ENCODE results near the gene ADAD2.
A peak's percentile ranks its signal among the peaks of the same experiment; 100 is the strongest.

The ADAD2 gene

DNA sequence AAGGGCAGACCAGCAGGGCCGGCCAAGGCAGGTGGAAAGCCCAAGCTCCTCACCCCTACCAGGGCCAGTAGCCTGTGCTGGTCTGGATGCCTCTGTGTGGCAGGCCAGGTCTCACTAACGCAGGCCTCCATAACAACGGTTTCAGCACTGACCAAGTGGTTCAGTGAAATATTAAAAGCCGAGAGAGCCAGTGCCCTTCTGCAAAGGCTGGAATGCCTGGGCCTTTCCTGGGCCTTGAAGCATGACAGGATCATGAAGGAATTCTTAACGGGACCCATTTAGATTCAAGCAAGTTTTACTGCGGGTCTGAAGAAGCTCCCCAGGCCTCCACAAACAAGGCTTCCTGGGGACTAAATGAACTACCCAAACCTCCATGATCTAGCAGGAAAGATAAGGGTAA, 16.3 kb downstream of the ADAD2 start:
- ChIA-PET POLR2A (no interaction called here), CTCF (interaction anchor here (0.7 to 1.1 kb wide), 2 partner anchors 123 to 277 kb away, joined by 3 to 5 read pairs; no protein-coding TSS in a partner anchor)
- no peaks in the 10 kb centered on the region for H3K9me3 ChIP-seq (ENCODE audit: control insufficient read depth, insufficient read depth, low read depth, low read length)
- H3K27ac ChIP-seq (ENCODE audit: extremely low read depth, low read depth, low read length) = no peak overlapping the region
- H3K36me3 ChIP-seq (ENCODE audit: control insufficient read depth in 2 of 2, insufficient read depth in 1 of 2, low read length in 2 of 2) = no peaks in the 10 kb centered on the region
- 0 out of 2 replicates have a peak, but pooled peaks have one; percentile 12 for TF ChIP-seq ZNF677 (tag by site-specific recombination; IDR thresholded peaks at IDR 0.05)
- no peak for TF ChIP-seq EGR2 (tag by site-specific recombination; IDR thresholded peaks at IDR 0.05; ENCODE audit: low read depth)
- TF ChIP-seq YY2 (tag by site-specific recombination; IDR thresholded peaks at IDR 0.05) = no peak
- TF ChIP-seq, protein P1, sequence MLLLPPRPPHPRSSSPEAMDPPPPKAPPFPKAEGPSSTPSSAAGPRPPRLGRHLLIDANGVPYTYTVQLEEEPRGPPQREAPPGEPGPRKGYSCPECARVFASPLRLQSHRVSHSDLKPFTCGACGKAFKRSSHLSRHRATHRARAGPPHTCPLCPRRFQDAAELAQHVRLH (tag by site-specific recombination; IDR thresholded peaks at IDR 0.05) = no peak
- H3K4me1 ChIP-seq (ENCODE audit: control insufficient read depth, insufficient read depth, low read length) = no peaks in the 10 kb centered on the region
- H3K4me3 ChIP-seq (ENCODE audit: low read depth, low read length) = no peak overlapping the region

DNA sequence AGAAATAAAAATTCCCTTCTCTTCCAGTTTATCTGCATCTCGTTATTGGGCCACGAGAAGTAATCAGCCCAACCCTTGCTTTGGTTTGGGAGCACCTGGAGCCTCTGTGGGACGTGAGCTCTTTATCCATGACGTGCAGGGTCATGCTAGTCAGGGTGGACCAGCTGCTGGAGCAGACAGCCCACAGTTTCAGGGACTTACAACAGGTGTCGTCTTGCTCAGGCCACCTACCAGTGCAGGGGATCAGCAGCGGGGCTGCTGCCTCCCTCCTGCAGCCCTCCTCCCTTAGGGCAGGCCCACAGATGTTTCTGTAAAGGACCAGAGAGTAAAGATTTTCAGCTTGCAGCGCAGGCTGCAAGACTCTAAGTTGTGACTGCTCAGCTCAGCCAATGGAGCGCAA, 16.9 kb downstream of the ADAD2 start:
- ChIA-PET POLR2A (no interaction called here), CTCF (interaction anchor here (0.7 to 1.1 kb wide), 2 partner anchors 124 to 277 kb away, joined by 3 to 5 read pairs; no protein-coding TSS in a partner anchor)
- no peaks in the 10 kb centered on the region for H3K4me1 ChIP-seq (ENCODE audit: control insufficient read depth, insufficient read depth, low read length)
- TF ChIP-seq SCRT2 (tag by site-specific recombination; IDR thresholded peaks at IDR 0.05) (0 out of 2 replicates have a peak, but pooled peaks have one; percentile 10), ZFP3 (tag by site-specific recombination; IDR thresholded peaks at IDR 0.05; ENCODE audit: low read depth) (no peak)
- H3K4me3 ChIP-seq (ENCODE audit: low read depth, low read length) = no peak overlapping the region
- H3K27ac ChIP-seq (ENCODE audit: extremely low read depth, low read depth, low read length) = no peak overlapping the region
- H3K36me3 ChIP-seq (ENCODE audit: control insufficient read depth in 2 of 2, insufficient read depth in 1 of 2, low read length in 2 of 2) = no peaks in the 10 kb centered on the region
- H3K9me3 ChIP-seq (ENCODE audit: control insufficient read depth, insufficient read depth, low read depth, low read length) = no peaks in the 10 kb centered on the region

DNA sequence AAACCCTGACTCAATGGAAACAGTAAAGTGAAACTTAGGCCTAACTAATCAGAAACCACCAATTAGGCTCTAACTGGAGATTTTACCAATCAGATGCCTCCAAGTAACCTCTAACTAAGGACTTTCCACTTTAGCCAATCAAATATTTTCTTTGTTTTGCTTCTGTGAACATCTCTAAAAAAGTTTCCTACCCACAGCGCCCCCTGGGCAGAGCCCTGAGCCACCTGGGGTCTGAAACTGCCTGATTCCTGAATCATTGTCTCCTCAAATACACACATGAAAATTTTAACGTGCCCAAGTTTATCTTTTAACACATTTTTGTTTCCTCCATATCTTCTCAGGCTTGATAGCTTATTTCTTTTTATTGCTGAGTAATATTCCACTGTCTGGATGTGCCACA, 19.0 kb downstream of the ADAD2 start:
- Histone ChIP-seq H3K4me3 (ENCODE audit: low read depth, low read length) (no peak overlapping the region), H3K27ac (ENCODE audit: extremely low read depth, low read depth, low read length) (no peak overlapping the region), H3K9me3 (ENCODE audit: control insufficient read depth, insufficient read depth, low read depth, low read length) (no peaks in the 10 kb centered on the region), H3K36me3 (ENCODE audit: control insufficient read depth in 2 of 2, insufficient read depth in 1 of 2, low read length in 2 of 2) (no peaks in the 10 kb centered on the region), H3K4me1 (ENCODE audit: control insufficient read depth, insufficient read depth, low read length) (no peaks in the 10 kb centered on the region)
- POLR2A ChIA-PET = no interaction called here
- TF ChIP-seq KLF1 (tag by site-specific recombination; IDR thresholded peaks at IDR 0.05) = no peak
- TF ChIP-seq ZNF558 (tag by site-specific recombination; IDR thresholded peaks at IDR 0.05) = no peak
- TF ChIP-seq MEIS1 (CRISPR knock-in tag; IDR thresholded peaks at IDR 0.05; ENCODE audit: borderline replicate concordance) = no peak
- no peak for TF ChIP-seq ZNF155 (tag by site-specific recombination; IDR thresholded peaks at IDR 0.05)
- TF ChIP-seq GLI4 (tag by site-specific recombination; IDR thresholded peaks at IDR 0.05) = no peak
- TF ChIP-seq ZNF707 (tag by site-specific recombination; IDR thresholded peaks at IDR 0.05) = no peak
- no peak for TF ChIP-seq ZNF747 (tag by site-specific recombination; IDR thresholded peaks at IDR 0.05)
- TF ChIP-seq, protein P2, sequence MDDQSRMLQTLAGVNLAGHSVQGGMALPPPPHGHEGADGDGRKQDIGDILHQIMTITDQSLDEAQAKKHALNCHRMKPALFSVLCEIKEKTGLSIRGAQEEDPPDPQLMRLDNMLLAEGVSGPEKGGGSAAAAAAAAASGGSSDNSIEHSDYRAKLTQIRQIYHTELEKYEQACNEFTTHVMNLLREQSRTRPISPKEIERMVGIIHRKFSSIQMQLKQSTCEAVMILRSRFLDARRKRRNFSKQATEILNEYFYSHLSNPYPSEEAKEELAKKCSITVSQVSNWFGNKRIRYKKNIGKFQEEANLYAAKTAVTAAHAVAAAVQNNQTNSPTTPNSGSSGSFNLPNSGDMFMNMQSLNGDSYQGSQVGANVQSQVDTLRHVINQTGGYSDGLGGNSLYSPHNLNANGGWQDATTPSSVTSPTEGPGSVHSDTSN (CRISPR knock-in tag; IDR thresholded peaks at IDR 0.05) = no peak
- no peak for TF ChIP-seq TCF7L2 (IDR thresholded peaks at IDR 0.05; ENCODE audit: borderline replicate concordance, low read depth, low read length)
- no peak for TF ChIP-seq ZNF768 (tag by site-specific recombination; IDR thresholded peaks at IDR 0.05)
- no peak for TF ChIP-seq SP2 (tag by site-specific recombination; IDR thresholded peaks at IDR 0.05)
- TF ChIP-seq, protein P3, sequence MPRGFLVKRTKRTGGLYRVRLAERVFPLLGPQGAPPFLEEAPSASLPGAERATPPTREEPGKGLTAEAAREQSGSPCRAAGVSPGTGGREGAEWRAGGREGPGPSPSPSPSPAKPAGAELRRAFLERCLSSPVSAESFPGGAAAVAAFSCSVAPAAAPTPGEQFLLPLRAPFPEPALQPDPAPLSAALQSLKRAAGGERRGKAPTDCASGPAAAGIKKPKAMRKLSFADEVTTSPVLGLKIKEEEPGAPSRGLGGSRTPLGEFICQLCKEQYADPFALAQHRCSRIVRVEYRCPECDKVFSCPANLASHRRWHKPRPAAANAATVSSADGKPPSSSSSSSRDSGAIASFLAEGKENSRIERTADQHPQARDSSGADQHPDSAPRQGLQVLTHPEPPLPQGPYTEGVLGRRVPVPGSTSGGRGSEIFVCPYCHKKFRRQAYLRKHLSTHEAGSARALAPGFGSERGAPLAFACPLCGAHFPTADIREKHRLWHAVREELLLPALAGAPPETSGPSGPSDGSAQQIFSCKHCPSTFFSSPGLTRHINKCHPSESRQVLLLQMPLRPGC (tag by site-specific recombination; IDR thresholded peaks at IDR 0.05) = no peak
- CTCF ChIA-PET = interaction anchor here (0.7 to 0.8 kb wide), 3 partner anchors 8 to 99 kb away, joined by 3 read pairs; no protein-coding TSS in a partner anchor

All from HEK293 (cell line).